Endothelial cell of umbilical vein (primary cell): ENCODE data around the gene CAPG. TPM values are rescaled to one million over a fixed set of nuclear protein-coding genes. Genes with fewer than 3 reads are reported as not detected.
A peak's percentile ranks its signal among the peaks of the same experiment; 100 is the strongest.

Experiments used
- BruUV-seq: library from RNA; stranded (reverse); fragments of 400-500 nt; replicated peaks from 2 replicates; lab custom pipeline; 2021; lab: Mats Ljungman, UMichigan
- CTCF ChIA-PET: fragments of 300-600, 350-600 bp; sonication (Branson Sonifier 250); formaldehyde crosslinking; loops from one replicate; lab custom pipeline; 2021; ENCODE audit warnings: antibody characterized with exemption, inconsistent platforms; lab: Charles Lee
- POLR2A ChIA-PET: fragments of 300-600, 350-600 bp; sonication (Branson Sonifier 250); formaldehyde crosslinking; loops from one replicate; lab custom pipeline; 2021; ENCODE audit warnings: antibody characterized with exemption, inconsistent platforms; lab: Charles Lee
- DNase-seq: peaks from one replicate; pipeline ENCODE4 v3.0.0-alpha.2; 2011; ENCODE audit warnings: low read depth, low spot score
- FAIRE-seq: peaks from 2 replicates; lab custom pipeline; 2011; peaks lifted over from hg19 to GRCh38; lab: Jason Lieb, UNC
- H2AFZ ChIP-seq: 2 replicates; pipeline ENCODE4 v1.6.0; 2012; ENCODE audit warnings: low read depth, low read length, control low read depth, inconsistent platforms
- H3K27ac ChIP-seq: 2 replicates; pipeline ENCODE4 v1.5.1; 2011; ENCODE audit warnings: low read depth, mild to moderate bottlenecking, control low read depth, low read length, moderate library complexity; ENCODE audit not compliant: insufficient read depth
- H3K27me3 ChIP-seq, 2 experiments: 2 replicates each; pipeline versions ENCODE4 v1.6.0 to v1.6.1; 2011; ENCODE audit warnings: low read length in 2 of 2, mixed read lengths in 1 of 2; ENCODE audit not compliant: control insufficient read depth in 2 of 2, insufficient read depth in 2 of 2
- H3K36me3 ChIP-seq, 2 experiments: 2 replicates in 1 of 2; 3 replicates in 1 of 2; pipeline ENCODE4 v1.5.1; 2011; ENCODE audit warnings: low read length in 2 of 2, mild to moderate bottlenecking in 1 of 2, moderate library complexity in 1 of 2; ENCODE audit not compliant: control insufficient read depth in 2 of 2, insufficient read depth in 2 of 2; ENCODE audit errors: extremely low read depth in 1 of 2
- H3K4me1 ChIP-seq: 3 replicates; pipeline ENCODE4 v1.5.1; 2011; ENCODE audit warnings: mild to moderate bottlenecking, low read length; ENCODE audit not compliant: control insufficient read depth, insufficient read depth; ENCODE audit errors: extremely low read depth
- H3K4me2 ChIP-seq: 2 replicates; pipeline ENCODE4 v1.6.1; 2011; ENCODE audit warnings: low read length, control low read depth, mixed read lengths; ENCODE audit not compliant: insufficient read depth
- H3K4me3 ChIP-seq, 3 experiments: fragments of 200-600 bp in 1 of 3; sonication (generic), shearing (Covaris generic) in 1 of 3; replicated peaks in 1 of 3; 2 replicates each; pipeline ENCODE4 v1.5.1; 2011 to 2016; ENCODE audit warnings: control low read depth in 3 of 3, low read length in 3 of 3, mild to moderate bottlenecking in 2 of 3, inconsistent platforms in 1 of 3, low read depth in 1 of 3, moderate library complexity in 1 of 3; ENCODE audit not compliant: insufficient read depth in 1 of 3
- H3K79me2 ChIP-seq: 2 replicates; pipeline ENCODE4 v1.6.0; 2012; ENCODE audit warnings: low read length, inconsistent platforms; ENCODE audit not compliant: control insufficient read depth, insufficient read depth
- H3K9ac ChIP-seq: replicated peaks from 2 replicates; pipeline ENCODE3; 2011; ENCODE audit warnings: low read length, control low read depth; ENCODE audit not compliant: insufficient read depth; ENCODE audit errors: extremely low read depth
- H3K9me1 ChIP-seq: replicated peaks from 3 replicates; pipeline ENCODE4 v1.6.0; 2011; ENCODE audit warnings: mild to moderate bottlenecking, low read length; ENCODE audit not compliant: control insufficient read depth, insufficient read depth; ENCODE audit errors: extremely low read depth
- H3K9me3 ChIP-seq: replicated peaks from 2 replicates; pipeline ENCODE4 v1.5.1; 2012; ENCODE audit warnings: low read length, inconsistent platforms; ENCODE audit not compliant: control insufficient read depth, insufficient read depth
- H4K20me1 ChIP-seq: replicated peaks from 2 replicates; pipeline ENCODE3; 2011; ENCODE audit warnings: mild to moderate bottlenecking, low read length; ENCODE audit not compliant: control insufficient read depth, insufficient read depth; ENCODE audit errors: extremely low read depth
- EZH2 ChIP-seq: IDR thresholded peaks from 2 replicates; pipeline ENCODE4 v1.6.1; 2012; ENCODE audit warnings: borderline replicate concordance, low read depth, mild to moderate bottlenecking, moderate library complexity, low read length, inconsistent platforms; ENCODE audit not compliant: severe bottlenecking
- FOS ChIP-seq: IDR thresholded peaks from 2 replicates; pipeline ENCODE4 v1.6.1; 2011; ENCODE audit warnings: mild to moderate bottlenecking, low read length, moderate library complexity, borderline replicate concordance; ENCODE audit not compliant: insufficient read depth
- GATA2 ChIP-seq: IDR thresholded peaks from 2 replicates; pipeline ENCODE4 v1.7.0; 2011; ENCODE audit warnings: low read depth, mild to moderate bottlenecking, moderate library complexity, mixed read lengths, low read length; ENCODE audit not compliant: insufficient read length, insufficient read depth
- JUN ChIP-seq: IDR thresholded peaks from 2 replicates; pipeline ENCODE4 v1.6.1; 2011; ENCODE audit warnings: borderline replicate concordance, low read depth; ENCODE audit not compliant: insufficient read length, insufficient read depth
- MYC ChIP-seq: IDR thresholded peaks from one replicate; pipeline ENCODE4 v1.6.1; 2011; ENCODE audit warnings: mild to moderate bottlenecking, low read depth, low read length
- POLR2A ChIP-seq: IDR thresholded peaks from 2 replicates; pipeline ENCODE4 v1.6.1; 2012; ENCODE audit warnings: low read depth, mild to moderate bottlenecking, control low read depth, low read length
- POLR2AphosphoS5 ChIP-seq: IDR thresholded peaks from 2 replicates; pipeline ENCODE4 v1.6.1; 2012; ENCODE audit warnings: low read depth, mild to moderate bottlenecking, control low read depth, low read length, moderate library complexity; ENCODE audit not compliant: insufficient read depth
- dilution Hi-C: fragments of 300-500 bp; cut with MboI; formaldehyde crosslinking; loops from one replicate; pipeline ENCODE4 v1.15.0; 2019; ENCODE audit warnings: low sequenced_read_pairs; ENCODE audit not compliant: extremely low pct_ligation_motif_present
- intact Hi-C: fragments of 100-400 bp; cut with micrococcal nuclease; formaldehyde crosslinking; loops from one replicate; pipeline ENCODE4 v1.10.0; 2022
- polyA plus RNA-seq, 4 experiments: library from polyadenylated mRNA; depleted of rRNA in 3 of 4; stranded (reverse) in 3 of 4; unstranded in 1 of 4; fragments of >200 nt; gene quantifications; 2 replicates each; pipeline versions ENCODE4 v1.2.1 to v1.2.3, GENCODE V29; 2011 to 2012; ENCODE audit warnings: missing spikeins in 1 of 4
- total RNA-seq: library from RNA; stranded (reverse); gene quantifications from 2 replicates; pipeline ENCODE4 v1.2.3, GENCODE V29; 2021
- TF ChIP-seq, protein P1 (sequence below), 2 donors: IDR thresholded peaks; 1 replicate in 1 of 2; 2 replicates in 1 of 2; pipeline ENCODE4 v1.5.1; 2011; ENCODE audit warnings: low read length in 2 of 2, mild to moderate bottlenecking in 2 of 2, moderate library complexity in 2 of 2, control low read depth in 1 of 2, inconsistent platforms in 1 of 2, low read depth in 1 of 2; ENCODE audit not compliant: insufficient read depth in 1 of 2; ENCODE audit errors: extremely low read depth in 1 of 2
- TF ChIP-seq, protein P2 (sequence below): IDR thresholded peaks from 2 replicates; pipeline ENCODE4 v1.6.1; 2011; ENCODE audit not compliant: insufficient read depth, insufficient read length

CAPG gene
- total and polyA plus RNA-seq, 2 donors (not counting 3 experiments of a cell fraction or from before 2014, with no cell fraction given) = 107 to 115 TPM

DNA sequence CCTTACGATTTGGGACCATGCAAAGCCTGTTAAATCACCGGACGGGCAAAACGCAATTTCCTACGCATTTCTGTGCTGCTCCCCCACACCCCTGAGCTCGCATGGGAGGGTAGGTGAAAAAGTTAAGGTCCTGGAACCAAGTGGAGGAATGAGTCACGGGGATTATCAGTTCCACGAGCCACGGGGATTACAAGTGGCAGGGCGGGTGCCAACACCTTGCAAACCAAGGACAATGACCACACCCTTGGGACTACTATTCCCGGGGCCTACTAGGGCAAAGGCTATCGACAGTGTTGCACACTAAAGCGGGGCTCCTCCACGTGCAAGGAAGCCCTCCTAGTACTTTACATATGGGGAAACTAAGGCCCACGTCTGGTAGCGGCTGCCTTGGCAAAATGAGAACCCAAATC, 56.3 kb downstream of the CAPG start:
- TF ChIP-seq, protein P1, sequence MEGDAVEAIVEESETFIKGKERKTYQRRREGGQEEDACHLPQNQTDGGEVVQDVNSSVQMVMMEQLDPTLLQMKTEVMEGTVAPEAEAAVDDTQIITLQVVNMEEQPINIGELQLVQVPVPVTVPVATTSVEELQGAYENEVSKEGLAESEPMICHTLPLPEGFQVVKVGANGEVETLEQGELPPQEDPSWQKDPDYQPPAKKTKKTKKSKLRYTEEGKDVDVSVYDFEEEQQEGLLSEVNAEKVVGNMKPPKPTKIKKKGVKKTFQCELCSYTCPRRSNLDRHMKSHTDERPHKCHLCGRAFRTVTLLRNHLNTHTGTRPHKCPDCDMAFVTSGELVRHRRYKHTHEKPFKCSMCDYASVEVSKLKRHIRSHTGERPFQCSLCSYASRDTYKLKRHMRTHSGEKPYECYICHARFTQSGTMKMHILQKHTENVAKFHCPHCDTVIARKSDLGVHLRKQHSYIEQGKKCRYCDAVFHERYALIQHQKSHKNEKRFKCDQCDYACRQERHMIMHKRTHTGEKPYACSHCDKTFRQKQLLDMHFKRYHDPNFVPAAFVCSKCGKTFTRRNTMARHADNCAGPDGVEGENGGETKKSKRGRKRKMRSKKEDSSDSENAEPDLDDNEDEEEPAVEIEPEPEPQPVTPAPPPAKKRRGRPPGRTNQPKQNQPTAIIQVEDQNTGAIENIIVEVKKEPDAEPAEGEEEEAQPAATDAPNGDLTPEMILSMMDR (IDR thresholded peaks at IDR 0.05; ENCODE audit: extremely low read depth in 1 of 2, insufficient read depth in 1 of 2, low read depth in 1 of 2, low read length in 2 of 2) = no peak
- TF ChIP-seq JUN = no peak
- TF ChIP-seq GATA2 = no peak
- TF ChIP-seq, protein P2, sequence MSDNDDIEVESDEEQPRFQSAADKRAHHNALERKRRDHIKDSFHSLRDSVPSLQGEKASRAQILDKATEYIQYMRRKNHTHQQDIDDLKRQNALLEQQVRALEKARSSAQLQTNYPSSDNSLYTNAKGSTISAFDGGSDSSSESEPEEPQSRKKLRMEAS = no peak
- no peak for TF ChIP-seq POLR2A
- no peak for TF ChIP-seq EZH2
- TF ChIP-seq MYC = no peak
- no peak for TF ChIP-seq FOS
- TF ChIP-seq POLR2AphosphoS5 = no peak
- CTCF ChIA-PET = interaction anchor here (0.5 to 1.8 kb wide), 10 partner anchors 12 to 287 kb away, joined by 3 to 8 read pairs (median 4); no protein-coding TSS in a partner anchor
- peaks cover 17% of the 10 kb centered on the region for H3K79me2 ChIP-seq

More for the DNA sequence above, 56.3 kb downstream of the CAPG start:
- Histone ChIP-seq H4K20me1 (no peaks in the 10 kb centered on the region), H2AFZ (peak overlapping the region; percentile 56), H3K27ac (peak overlapping the region; percentile 18), H3K36me3 (peaks cover 9 to 22% of the 10 kb centered on the region in 2 experiments), H3K9ac (peak overlapping the region; percentile 60), H3K9me1 (no peaks in the 10 kb centered on the region), H3K4me2 (peak overlapping the region; percentile 77), H3K27me3 (no peaks in the 10 kb centered on the region), H3K4me1 (peaks cover 8% of the 10 kb centered on the region), H3K4me3 (peak overlapping the region; percentile 45 to 97 (median 66)), H3K9me3 (no peaks in the 10 kb centered on the region)
- DNase-seq = peak; percentile 21
- POLR2A ChIA-PET = interaction anchor here (0.5 to 1.9 kb wide), 8 partner anchors 8 to 194 kb away, joined by 3 to 22 read pairs (median 3); partner anchors contain the start of gene MAT2A
- FAIRE-seq = no peak
- TSS peak; percentile 69 for BruUV-seq
- dilution Hi-C loops (no loop called here), intact Hi-C loops (loop anchor here (1.0 to 5.0 kb wide), 3 partner anchors 26 to 198 kb away; partner anchors contain the start of gene SH2D6)
